ENCODE measurements around the gene CLIP1. TPM values are rescaled to one million over a fixed set of nuclear protein-coding genes. Genes with fewer than 3 reads are reported as not detected.
A peak's percentile ranks its signal among the peaks of the same experiment; 100 is the strongest.
"Not testable (repeated sequence)": the region's sequence is repeated elsewhere in the genome, so short reads cannot be mapped to it uniquely, and the experiment has no call there.

CLIP1 gene
- polyA plus RNA-seq, 4 donors: 16.1 to 34.9 (median 19.7) TPM

- 80 to 93% (median 86%) methylated on average over 8 of the region's 8 CpGs for WGBS, 3 donors
- Histone ChIP-seq H3K4me1 (ENCODE audit: control insufficient read depth in 3 of 3, insufficient read depth in 2 of 3, low read depth in 1 of 3, low read length in 2 of 3) (peaks cover 0 to 6% (median 0%) of the 10 kb centered on the region in 3 donors), H3K27ac (ENCODE audit: low read depth in 1 of 3, low read length in 2 of 3) (no peak overlapping the region), H3K4me3 (ENCODE audit: low read depth in 1 of 3, low read length in 3 of 3) (no peak overlapping the region), H3K27me3 (ENCODE audit: control insufficient read depth in 3 of 3, insufficient read depth in 3 of 3, low read length in 3 of 3) (no peaks in the 10 kb centered on the region), H3K9me3 (ENCODE audit: control insufficient read depth in 2 of 2, insufficient read depth in 1 of 2, low read depth in 1 of 2, low read length in 1 of 2) (no peaks in the 10 kb centered on the region), H3K36me3 (ENCODE audit: control insufficient read depth in 3 of 3, insufficient read depth in 2 of 3, low read depth in 1 of 3, low read length in 3 of 3) (peaks cover 0 to 33% (median 14%) of the 10 kb centered on the region in 3 donors)
- DNase-seq (no peak), FAIRE-seq (no peak)
These were observed 147.0 kb downstream of the CLIP1 start for GRCh38 chr12:122275459-122275858.

DNA sequence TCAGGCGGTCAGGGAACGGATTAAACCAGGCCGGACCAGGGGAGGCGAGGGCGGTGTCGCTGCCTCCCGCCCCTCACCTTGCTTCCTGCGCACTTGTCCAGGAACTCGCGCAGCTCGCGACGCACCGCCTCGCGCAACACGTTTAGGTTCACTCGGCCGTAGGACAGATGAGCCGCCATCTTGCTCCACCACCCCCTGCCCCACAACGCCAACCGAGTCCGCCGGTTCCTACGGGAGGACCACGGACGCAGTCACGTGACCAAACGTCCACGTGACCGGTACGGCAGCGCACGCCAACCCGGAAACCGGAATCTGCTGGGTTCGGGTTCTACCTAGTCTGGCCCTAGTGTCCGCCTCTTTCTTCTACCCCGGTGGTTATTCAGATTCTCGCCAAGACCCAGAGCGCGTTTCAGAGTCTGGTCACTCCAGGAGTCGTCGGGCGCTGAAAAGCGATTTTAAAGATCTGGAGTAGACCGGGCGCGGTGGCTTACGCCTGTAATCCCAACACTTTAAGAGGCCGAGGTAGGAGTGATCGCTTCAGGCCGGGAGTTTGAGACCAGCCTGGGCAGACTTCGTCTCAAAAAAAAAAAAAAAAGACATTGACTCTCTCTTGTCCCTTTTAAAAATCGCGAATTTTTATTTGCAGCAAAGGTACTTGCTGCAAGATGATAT, 156.1 kb downstream of the CLIP1 start, which contains the start of gene VPS33A:
Gene VPS33A, minus strand, starts transcription at position 265 of the 672 bp plus-strand sequence. Its CDS starts 86 bp downstream, at position 179.
- FAIRE-seq (no peak), DNase-seq (peak; percentile 97 to 99)
- peaks cover 0 to 10% (median 0%) of the 10 kb centered on the region in 3 donors for H3K4me1 ChIP-seq (ENCODE audit: control insufficient read depth in 3 of 3, insufficient read depth in 2 of 3, low read depth in 1 of 3, low read length in 2 of 3)
- H3K9me3 ChIP-seq (ENCODE audit: control insufficient read depth in 2 of 2, insufficient read depth in 1 of 2, low read depth in 1 of 2, low read length in 1 of 2): no peaks in the 10 kb centered on the region
- H3K36me3 ChIP-seq (ENCODE audit: control insufficient read depth in 3 of 3, insufficient read depth in 2 of 3, low read depth in 1 of 3, low read length in 3 of 3): peaks cover 0 to 22% (median 0%) of the 10 kb centered on the region in 3 donors
- 0% methylated on average over 56 of the region's 56 CpGs for WGBS, 3 donors
- H3K27me3 ChIP-seq (ENCODE audit: control insufficient read depth in 3 of 3, insufficient read depth in 3 of 3, low read length in 3 of 3): no peaks in the 10 kb centered on the region
- H3K27ac ChIP-seq (ENCODE audit: low read depth in 1 of 3, low read length in 2 of 3): peak within 1 kb of the TSS; percentile 66 to 96 (median 94)
- H3K4me3 ChIP-seq (ENCODE audit: low read depth in 1 of 3, low read length in 3 of 3): peak within 1 kb of the TSS; percentile 72 to 82 (median 80)

GRCh38 chr12:122265886-122266229, 156.6 kb downstream of the CLIP1 start:
- Histone ChIP-seq H3K36me3 (ENCODE audit: control insufficient read depth in 3 of 3, insufficient read depth in 2 of 3, low read depth in 1 of 3, low read length in 3 of 3) (peaks cover 0 to 22% (median 0%) of the 10 kb centered on the region in 3 donors), H3K27ac (ENCODE audit: low read depth in 1 of 3, low read length in 2 of 3) (peak overlapping the region; percentile 66 to 96 (median 94)), H3K9me3 (ENCODE audit: control insufficient read depth in 2 of 2, insufficient read depth in 1 of 2, low read depth in 1 of 2, low read length in 1 of 2) (no peaks in the 10 kb centered on the region), H3K4me1 (ENCODE audit: control insufficient read depth in 3 of 3, insufficient read depth in 2 of 3, low read depth in 1 of 3, low read length in 2 of 3) (peaks cover 0 to 10% (median 0%) of the 10 kb centered on the region in 3 donors), H3K27me3 (ENCODE audit: control insufficient read depth in 3 of 3, insufficient read depth in 3 of 3, low read length in 3 of 3) (no peaks in the 10 kb centered on the region), H3K4me3 (ENCODE audit: low read depth in 1 of 3, low read length in 3 of 3) (peak overlapping the region; percentile 72 to 82 (median 80))
- peak in 1 of 2 donors; percentile 30 for DNase-seq
- FAIRE-seq: no peak
- 0 to 1% (median 0%) methylated on average over 17 of the region's 17 CpGs for WGBS, 3 donors

DNA sequence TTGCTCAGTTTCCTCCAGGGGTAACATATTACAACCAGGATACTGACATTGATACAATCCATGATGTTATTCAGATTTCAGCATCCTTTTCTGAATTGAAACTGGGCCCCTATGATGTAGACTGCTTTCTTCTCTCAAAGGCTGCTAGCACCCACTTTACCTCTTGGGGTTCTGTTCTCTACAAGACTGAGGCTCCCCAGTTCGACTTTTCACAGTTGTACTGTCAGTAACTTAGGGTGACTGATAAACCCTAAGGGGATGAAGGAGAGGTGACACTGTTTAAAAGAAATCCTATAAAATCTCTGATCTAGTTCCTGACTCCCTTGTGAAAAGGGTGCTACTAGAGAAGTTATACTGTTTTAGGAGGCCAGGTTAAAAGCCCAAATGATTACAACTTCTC, 157.0 kb downstream of the CLIP1 start:
- no peak for FAIRE-seq
- Histone ChIP-seq H3K4me1 (ENCODE audit: control insufficient read depth in 3 of 3, insufficient read depth in 2 of 3, low read depth in 1 of 3, low read length in 2 of 3) (peaks cover 0 to 10% (median 0%) of the 10 kb centered on the region in 3 donors), H3K36me3 (ENCODE audit: control insufficient read depth in 3 of 3, insufficient read depth in 2 of 3, low read depth in 1 of 3, low read length in 3 of 3) (peaks cover 0 to 23% (median 0%) of the 10 kb centered on the region in 3 donors), H3K27ac (ENCODE audit: low read depth in 1 of 3, low read length in 2 of 3) (peak overlapping the region; percentile 66 to 96 (median 94)), H3K4me3 (ENCODE audit: low read depth in 1 of 3, low read length in 3 of 3) (peak overlapping the region in 2 of 3 donors; percentile 72 to 82), H3K27me3 (ENCODE audit: control insufficient read depth in 3 of 3, insufficient read depth in 3 of 3, low read length in 3 of 3) (no peaks in the 10 kb centered on the region), H3K9me3 (ENCODE audit: control insufficient read depth in 2 of 2, insufficient read depth in 1 of 2, low read depth in 1 of 2, low read length in 1 of 2) (no peaks in the 10 kb centered on the region)
- 5 to 14% (median 6%) methylated on average over 1 of the region's 1 CpG for WGBS, 3 donors
- DNase-seq: no peak

DNA sequence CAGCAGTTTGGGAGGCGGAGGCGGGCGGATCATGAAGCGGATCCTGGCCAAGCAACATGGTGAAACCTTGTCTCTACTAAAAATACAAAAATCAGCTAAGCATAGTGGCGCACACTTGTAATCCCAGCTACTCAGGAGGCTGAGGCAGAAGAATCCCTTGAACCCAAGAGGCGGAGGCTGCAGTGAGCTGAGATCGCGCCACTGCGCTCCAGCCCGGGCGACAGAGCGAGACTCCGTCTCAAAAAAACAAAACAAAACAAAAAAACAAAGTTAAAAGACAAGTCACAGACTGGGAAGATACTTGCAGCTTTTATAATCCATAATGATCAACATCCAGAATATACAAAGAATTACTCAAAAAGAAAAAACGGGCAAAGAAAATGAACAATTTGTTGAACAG, 161.7 kb downstream of the CLIP1 start:
- not testable (repeated sequence) for FAIRE-seq; H3K9me3 ChIP-seq (ENCODE audit: control insufficient read depth in 2 of 2, insufficient read depth in 1 of 2, low read depth in 1 of 2, low read length in 1 of 2); H3K4me3 ChIP-seq (ENCODE audit: low read depth in 1 of 3, low read length in 3 of 3); H3K27ac ChIP-seq (ENCODE audit: low read depth in 1 of 3, low read length in 2 of 3); H3K27me3 ChIP-seq (ENCODE audit: control insufficient read depth in 3 of 3, insufficient read depth in 3 of 3, low read length in 3 of 3); DNase-seq; H3K4me1 ChIP-seq (ENCODE audit: control insufficient read depth in 3 of 3, insufficient read depth in 2 of 3, low read depth in 1 of 3, low read length in 2 of 3)
- WGBS, 3 donors: 91 to 98% (median 91%) methylated on average over 11 to 14 of the region's 14 CpGs
- peaks cover 3 to 56% (median 6%) of the 10 kb centered on the region in 3 donors for H3K36me3 ChIP-seq (ENCODE audit: control insufficient read depth in 3 of 3, insufficient read depth in 2 of 3, low read depth in 1 of 3, low read length in 3 of 3)

DNA sequence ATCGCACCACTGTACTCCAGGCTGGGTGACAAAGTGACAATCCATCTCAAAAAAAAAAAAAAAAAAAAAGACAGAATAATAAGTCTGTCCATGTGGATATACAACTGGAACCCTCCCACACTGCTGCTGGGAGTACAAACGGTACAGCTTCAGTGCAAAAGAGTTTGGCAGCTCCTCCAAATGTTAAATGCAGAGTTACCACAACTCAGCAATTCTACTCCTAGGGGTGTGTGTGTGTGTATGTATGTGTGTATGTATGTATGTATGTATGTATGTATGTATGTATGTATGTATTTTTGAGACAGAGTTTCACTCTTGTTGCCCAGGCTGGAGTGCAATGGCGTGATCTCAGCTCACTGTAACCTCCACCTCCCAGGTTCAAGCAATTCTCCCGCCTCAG, 163.5 kb downstream of the CLIP1 start:
- FAIRE-seq: not testable (repeated sequence)

DNA sequence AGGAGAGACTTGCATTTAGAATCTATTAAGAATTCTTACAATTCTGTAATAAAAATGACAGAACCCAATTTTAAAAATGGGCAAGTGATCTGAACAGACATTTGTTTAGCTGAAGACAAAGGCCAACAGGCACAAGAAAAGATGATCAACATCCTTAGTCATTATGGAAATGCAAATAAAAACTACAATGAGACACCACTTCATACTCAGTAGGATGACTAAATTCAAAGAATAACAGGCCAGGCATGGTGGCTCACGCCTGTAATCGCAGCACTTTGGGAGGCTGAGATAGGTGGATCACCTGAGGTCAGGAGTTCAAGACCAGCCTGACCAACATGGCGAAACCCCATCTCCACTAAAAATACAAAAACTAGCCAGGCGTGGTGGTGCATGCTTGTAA, 164.0 kb downstream of the CLIP1 start:
- WGBS, 3 donors: 94 to 99% (median 95%) methylated on average over 4 of the region's 4 CpGs

More for the DNA sequence above, 163.5 kb downstream of the CLIP1 start:
- not testable (repeated sequence) for H3K4me1 ChIP-seq (ENCODE audit: control insufficient read depth in 3 of 3, insufficient read depth in 2 of 3, low read depth in 1 of 3, low read length in 2 of 3); H3K27ac ChIP-seq (ENCODE audit: low read depth in 1 of 3, low read length in 2 of 3); DNase-seq; H3K4me3 ChIP-seq (ENCODE audit: low read depth in 1 of 3, low read length in 3 of 3); H3K27me3 ChIP-seq (ENCODE audit: control insufficient read depth in 3 of 3, insufficient read depth in 3 of 3, low read length in 3 of 3); H3K9me3 ChIP-seq (ENCODE audit: control insufficient read depth in 2 of 2, insufficient read depth in 1 of 2, low read depth in 1 of 2, low read length in 1 of 2)
- peaks cover 3 to 62% (median 6%) of the 10 kb centered on the region in 3 donors for H3K36me3 ChIP-seq (ENCODE audit: control insufficient read depth in 3 of 3, insufficient read depth in 2 of 3, low read depth in 1 of 3, low read length in 3 of 3)
- 93 to 97% (median 96%) methylated on average over 3 to 4 of the region's 4 CpGs for WGBS, 3 donors

DNA sequence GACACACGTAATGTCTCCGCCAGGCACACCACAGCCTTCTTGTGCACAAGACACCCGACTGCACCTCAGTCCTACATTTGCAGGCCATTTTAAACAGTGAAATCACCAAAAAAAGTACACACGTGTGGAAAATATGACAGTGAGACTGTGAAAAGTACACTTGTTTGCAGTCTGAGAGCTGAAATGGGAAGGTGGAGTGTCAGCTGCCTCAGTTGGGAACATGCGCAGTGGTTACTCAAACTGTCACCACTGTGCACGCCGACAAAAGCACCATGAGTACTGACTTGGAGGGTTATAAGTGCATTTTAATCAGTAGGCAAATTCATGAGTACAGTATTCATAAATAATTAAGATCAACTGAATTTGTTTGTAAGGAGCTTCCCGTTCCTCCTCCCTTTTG, 171.9 kb downstream of the CLIP1 start:
- FAIRE-seq (no peak), DNase-seq (no peak)
- Histone ChIP-seq H3K4me3 (ENCODE audit: low read depth in 1 of 3, low read length in 3 of 3) (no peak overlapping the region), H3K27me3 (ENCODE audit: control insufficient read depth in 3 of 3, insufficient read depth in 3 of 3, low read length in 3 of 3) (no peaks in the 10 kb centered on the region), H3K4me1 (ENCODE audit: control insufficient read depth in 3 of 3, insufficient read depth in 2 of 3, low read depth in 1 of 3, low read length in 2 of 3) (no peaks in the 10 kb centered on the region), H3K27ac (ENCODE audit: low read depth in 1 of 3, low read length in 2 of 3) (no peak overlapping the region), H3K36me3 (ENCODE audit: control insufficient read depth in 3 of 3, insufficient read depth in 2 of 3, low read depth in 1 of 3, low read length in 3 of 3) (peaks cover 0 to 52% (median 2%) of the 10 kb centered on the region in 3 donors), H3K9me3 (ENCODE audit: control insufficient read depth in 2 of 2, insufficient read depth in 1 of 2, low read depth in 1 of 2, low read length in 1 of 2) (no peaks in the 10 kb centered on the region)
- WGBS, 3 donors: 94 to 97% (median 96%) methylated on average over 8 of the region's 8 CpGs

More for the DNA sequence above, 164.0 kb downstream of the CLIP1 start:
- H3K27ac ChIP-seq (ENCODE audit: low read depth in 1 of 3, low read length in 2 of 3); H3K4me3 ChIP-seq (ENCODE audit: low read depth in 1 of 3, low read length in 3 of 3); H3K9me3 ChIP-seq (ENCODE audit: control insufficient read depth in 2 of 2, insufficient read depth in 1 of 2, low read depth in 1 of 2, low read length in 1 of 2); DNase-seq; H3K27me3 ChIP-seq (ENCODE audit: control insufficient read depth in 3 of 3, insufficient read depth in 3 of 3, low read length in 3 of 3); H3K4me1 ChIP-seq (ENCODE audit: control insufficient read depth in 3 of 3, insufficient read depth in 2 of 3, low read depth in 1 of 3, low read length in 2 of 3); FAIRE-seq: not testable (repeated sequence)
- H3K36me3 ChIP-seq (ENCODE audit: control insufficient read depth in 3 of 3, insufficient read depth in 2 of 3, low read depth in 1 of 3, low read length in 3 of 3): peaks cover 3 to 66% (median 6%) of the 10 kb centered on the region in 3 donors

Measured in small intestine (tissue), 7 donors.